ENCODE results near the gene NCOR1. TPM values are rescaled to one million over a fixed set of nuclear protein-coding genes. Genes with fewer than 3 reads are reported as not detected.

Gene NCOR1
- total RNA-seq, 2 experiments from 2014 or later = 68.0 to 134 TPM

- Histone ChIP-seq H3K9me2 (ENCODE audit: insufficient read depth, low read length) (no peaks in the 10 kb centered on the region), H2AFZ (ENCODE audit: low read length) (no peak overlapping the region), H3K4me2 (ENCODE audit: low read length) (no peak overlapping the region), H3K79me2 (ENCODE audit: insufficient read depth, low read depth, low read length) (no peaks in the 10 kb centered on the region), H3K27ac (ENCODE audit: low read depth, low read length, poor library complexity, severe bottlenecking) (no peak overlapping the region), H3K36me3 (ENCODE audit: insufficient read depth, low read length) (peaks cover 59% of the 10 kb centered on the region), H4K20me1 (ENCODE audit: insufficient read depth, low read length) (no peaks in the 10 kb centered on the region), H3K9me3 (ENCODE audit: low read length) (no peaks in the 10 kb centered on the region), H3K4me3 (ENCODE audit: low read depth, low read length, poor library complexity, severe bottlenecking) (no peak overlapping the region), H3K4me1 (ENCODE audit: insufficient read depth, low read length, poor library complexity, severe bottlenecking) (no peaks in the 10 kb centered on the region)
- no peak for DNase-seq (ENCODE audit: low spot score)
- POLR2A ChIA-PET = no interaction called here
- TF ChIP-seq CTCF (conservative IDR thresholded peaks at IDR 0.05; ENCODE audit: low read length) = no peak
- TF ChIP-seq EZH2phosphoT487 (IDR thresholded peaks at IDR 0.05; ENCODE audit: borderline replicate concordance, low read depth, low read length) = no peak
- CTCF ChIA-PET (ENCODE audit: unreplicated experiment) = no interaction called here
- no TSS peak for BruUV-seq (replicated peaks)
- intact Hi-C loops (cut with micrococcal nuclease; ENCODE audit: unreplicated experiment) = no loop called here
These were observed 73.6 kb downstream of the NCOR1 start for GRCh38 chr17:16141685-16142084.

GRCh38 chr17:16140854-16141253 lies 74.5 kb downstream of the NCOR1 start:
- no peak overlapping the region for H3K27ac ChIP-seq (ENCODE audit: low read depth, low read length, poor library complexity, severe bottlenecking)
- no TSS peak for BruUV-seq (replicated peaks)
- peaks cover 60% of the 10 kb centered on the region for H3K36me3 ChIP-seq (ENCODE audit: insufficient read depth, low read length)
- CTCF ChIA-PET (ENCODE audit: unreplicated experiment) = no interaction called here
- no peak for DNase-seq (ENCODE audit: low spot score)
- no peak overlapping the region for H3K4me2 ChIP-seq (ENCODE audit: low read length)
- H2AFZ ChIP-seq (ENCODE audit: low read length) = no peak overlapping the region
- intact Hi-C loops (cut with micrococcal nuclease; ENCODE audit: unreplicated experiment) = no loop called here
- H3K4me1 ChIP-seq (ENCODE audit: insufficient read depth, low read length, poor library complexity, severe bottlenecking) = no peaks in the 10 kb centered on the region
- POLR2A ChIA-PET = no interaction called here
- H3K9me2 ChIP-seq (ENCODE audit: insufficient read depth, low read length) = no peaks in the 10 kb centered on the region
- TF ChIP-seq EZH2phosphoT487 (IDR thresholded peaks at IDR 0.05; ENCODE audit: borderline replicate concordance, low read depth, low read length) (no peak), CTCF (conservative IDR thresholded peaks at IDR 0.05; ENCODE audit: low read length) (no peak)
- no peaks in the 10 kb centered on the region for H3K9me3 ChIP-seq (ENCODE audit: low read length)
- no peaks in the 10 kb centered on the region for H3K79me2 ChIP-seq (ENCODE audit: insufficient read depth, low read depth, low read length)
- no peak overlapping the region for H3K4me3 ChIP-seq (ENCODE audit: low read depth, low read length, poor library complexity, severe bottlenecking)
- H4K20me1 ChIP-seq (ENCODE audit: insufficient read depth, low read length) = no peaks in the 10 kb centered on the region

- H3K4me2 ChIP-seq (ENCODE audit: low read length) = no peak overlapping the region
- no peak overlapping the region for H3K4me3 ChIP-seq (ENCODE audit: low read depth, low read length, poor library complexity, severe bottlenecking)
- no peak for TF ChIP-seq CTCF (conservative IDR thresholded peaks at IDR 0.05; ENCODE audit: low read length)
- TF ChIP-seq EZH2phosphoT487 (IDR thresholded peaks at IDR 0.05; ENCODE audit: borderline replicate concordance, low read depth, low read length) = no peak
- no TSS peak for BruUV-seq (replicated peaks)
- no peaks in the 10 kb centered on the region for H3K9me3 ChIP-seq (ENCODE audit: low read length)
- ChIA-PET CTCF (ENCODE audit: unreplicated experiment) (interaction anchor here (0.6 kb wide), 1 partner anchor 67 kb away, joined by 3 read pairs; no protein-coding TSS in a partner anchor), POLR2A (interaction anchor here (0.6 to 0.7 kb wide), 2 partner anchors 69 to 86 kb away, joined by 3 read pairs; no protein-coding TSS in a partner anchor)
- H3K27ac ChIP-seq (ENCODE audit: low read depth, low read length, poor library complexity, severe bottlenecking) = no peak overlapping the region
- DNase-seq (ENCODE audit: low spot score) = no peak
- no peaks in the 10 kb centered on the region for H4K20me1 ChIP-seq (ENCODE audit: insufficient read depth, low read length)
- no peaks in the 10 kb centered on the region for H3K79me2 ChIP-seq (ENCODE audit: insufficient read depth, low read depth, low read length)
- H2AFZ ChIP-seq (ENCODE audit: low read length) = no peak overlapping the region
- H3K36me3 ChIP-seq (ENCODE audit: insufficient read depth, low read length) = peaks cover 56% of the 10 kb centered on the region
- no peaks in the 10 kb centered on the region for H3K9me2 ChIP-seq (ENCODE audit: insufficient read depth, low read length)
- intact Hi-C loops (cut with micrococcal nuclease; ENCODE audit: unreplicated experiment) = no loop called here
- H3K4me1 ChIP-seq (ENCODE audit: insufficient read depth, low read length, poor library complexity, severe bottlenecking) = no peaks in the 10 kb centered on the region
These were observed 79.9 kb downstream of the NCOR1 start for GRCh38 chr17:16135461-16135860.

All from OCI-LY7 (cell line).